ENCODE measurements around the gene LRGUK. TPM values are rescaled to one million over a fixed set of nuclear protein-coding genes. Genes with fewer than 3 reads are reported as not detected.

Gene LRGUK
- total and polyA plus RNA-seq, 2 donors (not counting 1 experiment from before 2014, with no cell fraction given), result 0.27 to 0.49 TPM

DNA sequence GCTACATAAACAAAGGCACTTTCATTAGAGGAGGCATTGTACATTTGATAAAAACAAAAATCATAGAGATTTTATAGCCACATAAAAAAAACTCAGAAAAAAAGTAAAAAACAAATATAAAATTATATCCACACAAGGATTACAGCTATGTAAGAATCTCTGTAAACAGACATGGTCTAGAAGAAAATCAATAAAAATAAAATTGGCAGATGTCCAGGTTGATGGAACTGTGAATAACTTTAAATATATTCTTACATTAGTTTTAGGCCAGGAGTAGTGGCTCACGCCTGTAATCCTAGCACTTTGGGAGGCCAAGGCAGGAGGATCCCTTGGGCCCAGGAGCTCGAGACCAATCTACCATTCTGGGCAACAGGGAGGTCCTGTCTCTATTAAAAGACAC, 170.3 kb downstream of the LRGUK start:
- Mint-ChIP-seq H3K4me1 (peaks cover 11% of the 10 kb centered on the region), H3K27ac (no peak overlapping the region), H3K4me3 (no peak overlapping the region), H3K9me3 (ENCODE audit: insufficient read depth) (no peaks in the 10 kb centered on the region), H3K27me3 (no peaks in the 10 kb centered on the region)
- intact Hi-C loops (cut with micrococcal nuclease), result no loop called here
- Histone ChIP-seq H3K9ac (ENCODE audit: low read length) (no peak overlapping the region), H4K20me1 (ENCODE audit: control insufficient read depth, insufficient read depth, low read length, poor library complexity, severe bottlenecking) (no peaks in the 10 kb centered on the region), H3K27ac (ENCODE audit: low read length in 2 of 2) (no peak overlapping the region), H3K79me2 (ENCODE audit: control insufficient read depth, insufficient read depth, low read length) (no peaks in the 10 kb centered on the region), H3K4me1 (ENCODE audit: control insufficient read depth in 2 of 2, insufficient read depth in 2 of 2, low read length in 2 of 2) (peaks cover 11 to 12% of the 10 kb centered on the region in 2 donors), H3K9me3 (ENCODE audit: control extremely low read depth in 1 of 3, control insufficient read depth in 2 of 3, insufficient read depth in 1 of 3, low read length in 2 of 3) (no peaks in the 10 kb centered on the region), H3K27me3 (replicated peaks in 1 of 4; ENCODE audit: control extremely low read depth in 1 of 4, control insufficient read depth in 3 of 4, insufficient read depth in 4 of 4, low read length in 3 of 4) (no peaks in the 10 kb centered on the region), H3K4me3 (ENCODE audit: control extremely low read depth in 1 of 5, extremely low read depth in 1 of 5, insufficient read depth in 1 of 5, low read depth in 2 of 5, low read length in 4 of 5) (no peak overlapping the region), H3K4me2 (replicated peaks; ENCODE audit: low read depth, low read length, poor library complexity, severe bottlenecking) (no peak overlapping the region), H3K36me3 (replicated peaks in 1 of 2; ENCODE audit: control extremely low read depth in 1 of 2, control insufficient read depth in 1 of 2, extremely low read depth in 1 of 2, insufficient read depth in 2 of 2, low read length in 1 of 2) (peaks cover 10 to 38% of the 10 kb centered on the region in 2 experiments), H2AFZ (ENCODE audit: insufficient read depth, low read depth, low read length, poor library complexity, severe bottlenecking) (no peak overlapping the region)
- no CpG with 5 or more reads among the region's 2 CpGs for WGBS (ENCODE audit: insufficient coverage)
- no peak for ATAC-seq (ENCODE audit: low read depth)
- ChIA-PET CTCF (no interaction called here), POLR2A (no interaction called here)
- DNase-seq, result no peak
- TF ChIP-seq, protein P1, sequence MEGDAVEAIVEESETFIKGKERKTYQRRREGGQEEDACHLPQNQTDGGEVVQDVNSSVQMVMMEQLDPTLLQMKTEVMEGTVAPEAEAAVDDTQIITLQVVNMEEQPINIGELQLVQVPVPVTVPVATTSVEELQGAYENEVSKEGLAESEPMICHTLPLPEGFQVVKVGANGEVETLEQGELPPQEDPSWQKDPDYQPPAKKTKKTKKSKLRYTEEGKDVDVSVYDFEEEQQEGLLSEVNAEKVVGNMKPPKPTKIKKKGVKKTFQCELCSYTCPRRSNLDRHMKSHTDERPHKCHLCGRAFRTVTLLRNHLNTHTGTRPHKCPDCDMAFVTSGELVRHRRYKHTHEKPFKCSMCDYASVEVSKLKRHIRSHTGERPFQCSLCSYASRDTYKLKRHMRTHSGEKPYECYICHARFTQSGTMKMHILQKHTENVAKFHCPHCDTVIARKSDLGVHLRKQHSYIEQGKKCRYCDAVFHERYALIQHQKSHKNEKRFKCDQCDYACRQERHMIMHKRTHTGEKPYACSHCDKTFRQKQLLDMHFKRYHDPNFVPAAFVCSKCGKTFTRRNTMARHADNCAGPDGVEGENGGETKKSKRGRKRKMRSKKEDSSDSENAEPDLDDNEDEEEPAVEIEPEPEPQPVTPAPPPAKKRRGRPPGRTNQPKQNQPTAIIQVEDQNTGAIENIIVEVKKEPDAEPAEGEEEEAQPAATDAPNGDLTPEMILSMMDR (IDR thresholded peaks at IDR 0.05), result no peak
- TF ChIP-seq EZH2 (IDR thresholded peaks at IDR 0.05; ENCODE audit: borderline replicate concordance, insufficient read depth, low read depth, low read length, poor library complexity, severe bottlenecking), result no peak

DNA sequence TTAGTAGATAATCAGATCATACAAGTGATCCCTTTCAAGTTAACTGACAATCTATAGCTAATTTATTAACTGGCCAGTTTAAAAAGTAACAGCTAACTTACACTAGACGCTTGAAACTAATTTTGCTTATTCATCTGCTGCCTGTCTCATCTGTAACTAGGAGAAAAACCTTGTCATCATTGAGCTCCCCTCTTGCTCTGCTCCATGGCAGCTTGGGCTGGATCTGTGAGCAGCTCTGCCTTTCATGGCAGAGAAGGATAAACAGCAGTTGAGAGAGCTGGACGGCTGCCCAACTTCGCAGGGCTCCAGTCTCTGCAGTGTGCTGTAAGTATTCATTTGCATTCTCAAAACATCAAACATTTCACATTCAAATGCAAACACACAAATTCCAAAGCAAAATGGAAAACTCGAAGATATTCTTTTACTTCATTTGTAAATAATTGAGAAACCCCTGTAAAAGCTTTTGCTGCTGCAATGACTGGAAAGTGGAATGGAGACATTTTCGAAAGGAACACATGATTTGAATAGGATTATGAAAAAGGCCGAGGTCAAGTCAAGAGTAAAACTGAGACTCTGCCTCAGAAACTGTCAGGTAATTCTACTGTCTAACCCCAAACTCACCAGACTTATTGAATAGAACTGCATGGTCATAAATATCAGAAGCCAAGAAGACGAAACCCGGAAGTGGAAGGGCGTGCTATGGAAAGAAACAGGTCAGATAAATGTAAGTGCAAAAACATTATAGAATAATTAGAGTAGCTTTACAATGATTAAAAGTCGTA, 172.0 kb downstream of the LRGUK start:
- Histone ChIP-seq H3K4me1 (ENCODE audit: control insufficient read depth in 2 of 2, insufficient read depth in 2 of 2, low read length in 2 of 2) (no peaks in the 10 kb centered on the region), H3K79me2 (ENCODE audit: control insufficient read depth, insufficient read depth, low read length) (no peaks in the 10 kb centered on the region), H3K27me3 (replicated peaks in 1 of 4; ENCODE audit: control extremely low read depth in 1 of 4, control insufficient read depth in 3 of 4, insufficient read depth in 4 of 4, low read length in 3 of 4) (no peaks in the 10 kb centered on the region), H2AFZ (ENCODE audit: insufficient read depth, low read depth, low read length, poor library complexity, severe bottlenecking) (no peak overlapping the region), H3K4me2 (replicated peaks; ENCODE audit: low read depth, low read length, poor library complexity, severe bottlenecking) (no peak overlapping the region), H3K36me3 (replicated peaks in 1 of 2; ENCODE audit: control extremely low read depth in 1 of 2, control insufficient read depth in 1 of 2, extremely low read depth in 1 of 2, insufficient read depth in 2 of 2, low read length in 1 of 2) (peaks cover 10 to 44% of the 10 kb centered on the region in 2 experiments), H3K9me3 (ENCODE audit: control extremely low read depth in 1 of 3, control insufficient read depth in 2 of 3, insufficient read depth in 1 of 3, low read length in 2 of 3) (no peaks in the 10 kb centered on the region), H3K27ac (ENCODE audit: low read length in 2 of 2) (no peak overlapping the region), H3K4me3 (ENCODE audit: control extremely low read depth in 1 of 5, extremely low read depth in 1 of 5, insufficient read depth in 1 of 5, low read depth in 2 of 5, low read length in 4 of 5) (no peak overlapping the region), H4K20me1 (ENCODE audit: control insufficient read depth, insufficient read depth, low read length, poor library complexity, severe bottlenecking) (no peaks in the 10 kb centered on the region), H3K9ac (ENCODE audit: low read length) (no peak overlapping the region)
- no peak for DNase-seq
- Mint-ChIP-seq H3K9me3 (ENCODE audit: insufficient read depth) (no peaks in the 10 kb centered on the region), H3K4me3 (no peak overlapping the region), H3K4me1 (no peaks in the 10 kb centered on the region), H3K27ac (no peak overlapping the region), H3K27me3 (no peaks in the 10 kb centered on the region)
- CTCF ChIA-PET, result interaction anchor here (0.6 kb wide), 1 partner anchor 44 kb away, joined by 3 read pairs; no protein-coding TSS in a partner anchor
- intact Hi-C loops (cut with micrococcal nuclease), result no loop called here
- no peak for ATAC-seq (ENCODE audit: low read depth)
- TF ChIP-seq EZH2 (IDR thresholded peaks at IDR 0.05; ENCODE audit: borderline replicate concordance, insufficient read depth, low read depth, low read length, poor library complexity, severe bottlenecking), result no peak
- TF ChIP-seq, protein P1 (IDR thresholded peaks at IDR 0.05), result no peak
- POLR2A ChIA-PET, result no interaction called here
- 100% methylated on average over 2 of the region's 10 CpGs for WGBS (ENCODE audit: insufficient coverage)
